Cardiac fibroblast (primary cell): ENCODE results near the gene BEST3.
"Not testable (repeated sequence)": the region's sequence is repeated elsewhere in the genome, so short reads cannot be mapped to it uniquely, and the experiment has no call there.

ENCODE experiments used
- DNase-seq, 2 donors: peaks; one replicate each; pipeline versions ENCODE4 v3.0.0 to v3.0.0-alpha.2; 2010; ENCODE audit warnings: low read depth in 2 of 2
- H3K4me3 ChIP-seq, 2 donors: replicated peaks in 1 of 2; 1 replicate in 1 of 2; 2 replicates in 1 of 2; pipeline ENCODE4 v1.5.1; 2011; ENCODE audit warnings: low read depth in 2 of 2, low read length in 2 of 2, mild to moderate bottlenecking in 2 of 2, moderate library complexity in 1 of 2
- CTCF ChIP-seq: IDR thresholded peaks from one replicate; pipeline ENCODE4 v1.5.1; 2011; ENCODE audit warnings: low read depth, mild to moderate bottlenecking, low read length, inconsistent platforms

The BEST3 gene

DNA sequence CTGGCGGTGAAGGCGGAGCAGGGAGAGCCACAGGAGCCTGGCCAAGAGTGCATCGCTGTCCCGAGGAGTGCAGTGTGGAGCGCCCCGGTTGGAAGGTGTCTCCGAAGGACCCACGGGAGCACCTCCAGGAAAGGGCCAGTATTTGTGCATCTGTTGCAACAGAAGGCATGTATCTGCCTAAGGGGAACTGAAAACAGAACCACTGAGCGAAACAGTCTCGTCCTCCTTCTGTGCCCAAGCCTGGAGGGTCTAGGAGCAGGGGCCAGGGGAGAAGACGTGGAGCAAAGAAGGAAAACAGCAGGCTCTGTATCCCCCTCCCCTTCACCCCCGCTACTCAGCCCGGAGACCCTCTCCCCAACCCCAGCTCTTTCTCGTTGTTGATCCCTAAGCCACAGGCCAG, 83.1 kb downstream of the BEST3 start:
- no peak overlapping the region for H3K4me3 ChIP-seq
- no peak for DNase-seq
- no peak for TF ChIP-seq CTCF

DNA sequence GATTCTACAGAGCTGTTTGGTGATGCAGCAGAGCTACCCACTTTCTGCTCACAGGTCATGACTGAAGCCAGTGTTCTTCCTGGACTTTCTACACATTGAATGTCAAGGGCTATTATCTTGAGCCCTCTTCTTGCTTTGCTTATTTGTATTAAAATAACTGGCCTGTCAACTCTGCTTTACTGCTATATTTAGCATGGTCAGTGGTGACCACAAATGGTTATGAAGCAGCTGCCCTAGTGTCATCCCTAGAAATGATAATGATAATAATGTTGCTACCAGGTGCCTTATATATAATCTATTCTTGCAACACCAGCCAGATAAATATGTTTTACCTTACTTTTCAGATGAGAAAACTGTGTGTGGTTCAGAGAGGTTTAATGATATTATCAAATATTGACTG, 85.8 kb downstream of the BEST3 start:
- DNase-seq: no peak
- no peak for TF ChIP-seq CTCF
- no peak overlapping the region for H3K4me3 ChIP-seq

DNA sequence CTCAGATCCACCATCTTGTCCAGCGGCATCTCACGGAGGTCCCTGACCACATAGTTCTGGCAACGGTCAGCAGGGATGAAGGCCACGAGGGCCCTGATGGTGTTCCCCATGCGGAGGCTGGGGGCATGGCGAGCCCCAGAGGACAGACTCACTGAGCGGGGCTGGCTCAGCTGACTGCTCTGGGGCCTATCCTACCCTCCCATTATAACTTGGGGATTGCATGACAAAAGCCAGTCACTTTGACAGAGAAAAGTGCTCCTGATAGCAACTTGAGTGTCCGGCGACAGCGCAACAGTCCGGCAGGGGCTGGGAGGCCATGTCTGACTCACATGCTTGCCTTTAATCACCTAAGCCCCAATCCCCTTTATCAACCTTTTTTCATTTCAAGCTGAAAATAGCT, 88.4 kb downstream of the BEST3 start, which contains the start of gene LRRC10:
TSS of gene LRRC10 (minus strand) at position 179 of the 400 bp plus-strand sequence. CDS start at position 110, 69 bp downstream.
- no peak for DNase-seq
- no peak within 1 kb of the TSS for H3K4me3 ChIP-seq
- TF ChIP-seq CTCF: no peak

DNA sequence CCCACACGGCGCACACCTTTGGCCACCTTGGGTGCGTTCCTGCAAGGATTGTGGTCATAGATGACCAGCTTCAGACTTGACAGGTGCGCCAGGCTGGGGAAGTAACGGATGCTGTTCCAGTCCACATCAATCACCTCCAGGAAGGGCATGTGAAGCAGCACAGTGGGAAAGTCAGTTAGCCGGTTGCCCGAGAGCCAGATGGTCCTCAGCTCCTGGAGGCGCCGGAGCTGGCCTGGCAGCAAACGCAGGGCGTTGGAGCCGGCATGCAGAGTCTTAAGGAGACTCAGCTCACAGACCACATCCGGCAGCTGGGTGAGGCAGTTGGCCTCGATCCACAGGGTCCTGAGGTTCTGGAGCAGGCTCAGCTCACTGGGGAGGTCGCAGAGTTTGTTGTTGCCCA, 89.0 kb downstream of the BEST3 start:
- no peak overlapping the region for H3K4me3 ChIP-seq
- DNase-seq: no peak
- no peak for TF ChIP-seq CTCF

DNA sequence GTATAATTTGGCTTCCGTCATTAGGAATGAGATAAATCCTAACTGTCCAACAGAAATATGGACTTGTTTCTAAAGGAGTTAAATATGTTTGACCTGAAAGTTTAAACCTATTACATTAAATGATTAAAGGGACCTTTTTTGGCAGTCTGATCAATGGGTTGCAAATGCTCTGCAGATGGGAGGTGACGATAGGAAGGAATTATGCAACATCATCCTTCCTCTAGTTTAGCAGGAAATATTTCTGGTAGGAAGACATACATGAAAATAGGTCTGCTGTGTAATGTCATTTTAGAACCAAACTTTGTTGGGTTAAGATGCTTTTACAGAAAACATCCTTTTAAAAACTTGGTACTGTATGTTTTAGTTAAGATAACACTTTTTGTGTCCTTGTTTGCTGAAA, 91.0 kb downstream of the BEST3 start:
- DNase-seq: peak in 1 of 2 donors; percentile 23
- no peak for TF ChIP-seq CTCF
- no peak overlapping the region for H3K4me3 ChIP-seq

- not testable (repeated sequence) for DNase-seq, H3K4me3 ChIP-seq
Measured at GRCh38 chr12:69604275-69604674, 94.8 kb downstream of the BEST3 start.
